ENCODE measurements around the gene CA7. TPM values are rescaled to one million over a fixed set of nuclear protein-coding genes. Genes with fewer than 3 reads are reported as not detected.

Gene CA7
- total RNA-seq, 1 experiment from 2014 or later: not detected

DNA sequence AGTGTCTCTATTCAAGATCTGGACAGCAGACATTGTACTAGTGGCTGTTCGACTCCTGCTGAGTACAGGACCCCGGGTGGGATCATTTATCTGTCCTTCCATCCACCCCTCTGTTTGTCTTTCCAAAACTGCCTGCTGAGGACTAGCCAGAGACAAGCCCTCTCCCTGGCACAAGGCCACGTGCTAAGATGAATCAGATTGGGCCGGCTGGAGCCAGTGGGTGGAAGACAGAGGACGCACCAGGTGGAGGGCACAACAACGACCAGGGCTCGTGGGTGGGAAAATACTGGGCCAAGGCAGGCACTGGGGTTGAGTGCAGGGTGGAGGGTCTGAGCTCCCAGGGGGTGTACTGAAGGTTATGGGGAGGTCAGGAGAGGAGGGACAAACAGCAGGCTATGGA lies 1.4 kb upstream of the CA7 start:
- TF ChIP-seq, protein P1, sequence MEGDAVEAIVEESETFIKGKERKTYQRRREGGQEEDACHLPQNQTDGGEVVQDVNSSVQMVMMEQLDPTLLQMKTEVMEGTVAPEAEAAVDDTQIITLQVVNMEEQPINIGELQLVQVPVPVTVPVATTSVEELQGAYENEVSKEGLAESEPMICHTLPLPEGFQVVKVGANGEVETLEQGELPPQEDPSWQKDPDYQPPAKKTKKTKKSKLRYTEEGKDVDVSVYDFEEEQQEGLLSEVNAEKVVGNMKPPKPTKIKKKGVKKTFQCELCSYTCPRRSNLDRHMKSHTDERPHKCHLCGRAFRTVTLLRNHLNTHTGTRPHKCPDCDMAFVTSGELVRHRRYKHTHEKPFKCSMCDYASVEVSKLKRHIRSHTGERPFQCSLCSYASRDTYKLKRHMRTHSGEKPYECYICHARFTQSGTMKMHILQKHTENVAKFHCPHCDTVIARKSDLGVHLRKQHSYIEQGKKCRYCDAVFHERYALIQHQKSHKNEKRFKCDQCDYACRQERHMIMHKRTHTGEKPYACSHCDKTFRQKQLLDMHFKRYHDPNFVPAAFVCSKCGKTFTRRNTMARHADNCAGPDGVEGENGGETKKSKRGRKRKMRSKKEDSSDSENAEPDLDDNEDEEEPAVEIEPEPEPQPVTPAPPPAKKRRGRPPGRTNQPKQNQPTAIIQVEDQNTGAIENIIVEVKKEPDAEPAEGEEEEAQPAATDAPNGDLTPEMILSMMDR (IDR thresholded peaks at IDR 0.05; ENCODE audit: unreplicated experiment): no peak
- intact Hi-C loops (cut with micrococcal nuclease; ENCODE audit: unreplicated experiment): no loop called here
- CTCF ChIA-PET: interaction anchor here (0.9 to 1.0 kb wide), 2 partner anchors 8 to 25 kb away, joined by 3 read pairs; no protein-coding TSS in a partner anchor
- Mint-ChIP-seq H3K27me3 (ENCODE audit: unreplicated experiment) (peaks cover 90% of the 10 kb centered on the region), H3K36me3 (ENCODE audit: insufficient read depth, unreplicated experiment) (no peaks in the 10 kb centered on the region), H3K4me1 (ENCODE audit: low read depth, unreplicated experiment) (peaks cover 8% of the 10 kb centered on the region), H3K4me3 (ENCODE audit: low read depth, unreplicated experiment) (no peak overlapping the region), H3K27ac (ENCODE audit: unreplicated experiment) (no peak overlapping the region), H3K9me3 (ENCODE audit: low read depth, unreplicated experiment) (no peaks in the 10 kb centered on the region)
- no TSS peak for BruUV-seq (replicated peaks)
- DNase-seq: no peak

DNA sequence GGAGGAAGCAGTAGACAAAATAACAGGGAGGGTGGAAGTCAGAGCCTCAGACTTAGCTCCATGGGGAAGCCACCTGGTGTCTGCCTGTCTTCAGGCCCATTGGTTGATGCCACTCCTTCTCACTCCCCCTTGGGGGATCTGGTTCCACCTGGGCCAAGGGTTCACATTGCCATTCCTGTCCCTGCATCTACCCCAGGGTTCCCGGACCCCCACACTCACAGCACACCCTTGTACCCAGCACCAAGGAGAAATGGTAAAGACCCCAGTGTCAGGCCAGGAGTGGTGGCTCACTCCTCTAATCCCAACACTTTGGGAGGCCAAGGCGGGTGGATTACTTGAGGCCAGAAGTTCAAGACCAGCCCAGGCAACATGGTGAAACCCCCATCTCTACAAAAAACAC lies 1.0 kb upstream of the CA7 start:
- no peaks in the 10 kb centered on the region for H3K36me3 Mint-ChIP-seq (ENCODE audit: insufficient read depth, unreplicated experiment)
- H3K9me3 Mint-ChIP-seq (ENCODE audit: low read depth, unreplicated experiment): no peaks in the 10 kb centered on the region
- TF ChIP-seq, protein P1 (IDR thresholded peaks at IDR 0.05; ENCODE audit: unreplicated experiment): no peak
- no peak overlapping the region for H3K27ac Mint-ChIP-seq (ENCODE audit: unreplicated experiment)
- BruUV-seq (replicated peaks): no TSS peak
- peak overlapping the region; percentile 64 for H3K4me3 Mint-ChIP-seq (ENCODE audit: low read depth, unreplicated experiment)
- intact Hi-C loops (cut with micrococcal nuclease; ENCODE audit: unreplicated experiment): no loop called here
- peaks cover 8% of the 10 kb centered on the region for H3K4me1 Mint-ChIP-seq (ENCODE audit: low read depth, unreplicated experiment)
- peaks cover 90% of the 10 kb centered on the region for H3K27me3 Mint-ChIP-seq (ENCODE audit: unreplicated experiment)
- no peak for DNase-seq
- CTCF ChIA-PET: interaction anchor here (0.5 to 1.0 kb wide), 4 partner anchors 9 to 448 kb away, joined by 3 to 6 read pairs (median 3); no protein-coding TSS in a partner anchor

DNA sequence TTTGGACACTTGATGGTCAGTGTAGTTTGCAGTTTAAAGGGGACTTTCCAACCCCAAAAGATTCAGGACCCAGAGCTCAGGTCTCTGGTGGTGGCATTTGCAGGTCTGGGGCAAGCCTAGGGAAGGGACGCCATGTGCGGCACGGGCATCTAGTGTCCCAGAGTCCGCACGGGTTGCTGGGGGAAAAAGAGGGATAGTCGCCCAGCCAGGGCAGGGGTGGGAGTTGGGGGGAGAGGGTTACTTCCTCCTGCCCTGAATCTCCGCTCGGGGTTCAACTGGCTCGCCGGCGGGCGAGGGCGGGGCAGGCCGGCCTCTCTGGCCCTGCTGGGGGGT lies 239 bp upstream of the CA7 start:
- BruUV-seq (replicated peaks): no TSS peak
- Mint-ChIP-seq H3K36me3 (ENCODE audit: insufficient read depth, unreplicated experiment) (no peaks in the 10 kb centered on the region), H3K27ac (ENCODE audit: unreplicated experiment) (no peak overlapping the region), H3K4me1 (ENCODE audit: low read depth, unreplicated experiment) (peaks cover 8% of the 10 kb centered on the region), H3K4me3 (ENCODE audit: low read depth, unreplicated experiment) (peak overlapping the region; percentile 64), H3K27me3 (ENCODE audit: unreplicated experiment) (peaks cover 89% of the 10 kb centered on the region), H3K9me3 (ENCODE audit: low read depth, unreplicated experiment) (no peaks in the 10 kb centered on the region)
- no peak for DNase-seq
- CTCF ChIA-PET: interaction anchor here (0.5 to 1.3 kb wide), 4 partner anchors 13 to 448 kb away, joined by 3 to 6 read pairs (median 3); partner anchors contain the start of gene NAE1
- TF ChIP-seq, protein P1 (IDR thresholded peaks at IDR 0.05; ENCODE audit: unreplicated experiment): no peak
- intact Hi-C loops (cut with micrococcal nuclease; ENCODE audit: unreplicated experiment): no loop called here

DNA sequence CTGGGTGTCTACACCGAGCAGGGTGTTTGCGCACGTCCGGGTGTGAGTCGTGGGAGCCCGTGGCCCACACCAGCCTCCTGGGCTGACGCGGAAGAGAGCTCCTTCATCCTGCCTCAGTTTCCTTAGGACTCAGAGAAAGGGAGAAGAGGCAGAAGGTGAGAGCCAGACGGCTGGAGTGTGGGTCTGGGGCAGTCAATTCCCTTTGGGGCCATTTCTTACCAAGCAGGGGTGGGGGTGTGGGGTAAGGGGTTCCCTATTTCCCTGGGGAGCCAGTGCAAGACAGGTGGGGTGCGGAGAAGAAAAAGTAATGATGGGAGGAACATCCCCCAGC lies 831 bp downstream of the CA7 start:
- Mint-ChIP-seq H3K27ac (ENCODE audit: unreplicated experiment) (no peak overlapping the region), H3K4me1 (ENCODE audit: low read depth, unreplicated experiment) (peaks cover 8% of the 10 kb centered on the region), H3K9me3 (ENCODE audit: low read depth, unreplicated experiment) (no peaks in the 10 kb centered on the region), H3K27me3 (ENCODE audit: unreplicated experiment) (peaks cover 78% of the 10 kb centered on the region), H3K4me3 (ENCODE audit: low read depth, unreplicated experiment) (peak overlapping the region; percentile 64), H3K36me3 (ENCODE audit: insufficient read depth, unreplicated experiment) (no peaks in the 10 kb centered on the region)
- no TSS peak for BruUV-seq (replicated peaks)
- TF ChIP-seq, protein P1 (IDR thresholded peaks at IDR 0.05; ENCODE audit: unreplicated experiment): no peak
- CTCF ChIA-PET: interaction anchor here (1.1 to 1.3 kb wide), 4 partner anchors 14 to 61 kb away, joined by 3 to 10 read pairs (median 6); partner anchors contain the start of gene NAE1
- no peak for DNase-seq
- intact Hi-C loops (cut with micrococcal nuclease; ENCODE audit: unreplicated experiment): no loop called here
